ENCODE data around the gene HHIPL1.

HHIPL1 gene

DNA sequence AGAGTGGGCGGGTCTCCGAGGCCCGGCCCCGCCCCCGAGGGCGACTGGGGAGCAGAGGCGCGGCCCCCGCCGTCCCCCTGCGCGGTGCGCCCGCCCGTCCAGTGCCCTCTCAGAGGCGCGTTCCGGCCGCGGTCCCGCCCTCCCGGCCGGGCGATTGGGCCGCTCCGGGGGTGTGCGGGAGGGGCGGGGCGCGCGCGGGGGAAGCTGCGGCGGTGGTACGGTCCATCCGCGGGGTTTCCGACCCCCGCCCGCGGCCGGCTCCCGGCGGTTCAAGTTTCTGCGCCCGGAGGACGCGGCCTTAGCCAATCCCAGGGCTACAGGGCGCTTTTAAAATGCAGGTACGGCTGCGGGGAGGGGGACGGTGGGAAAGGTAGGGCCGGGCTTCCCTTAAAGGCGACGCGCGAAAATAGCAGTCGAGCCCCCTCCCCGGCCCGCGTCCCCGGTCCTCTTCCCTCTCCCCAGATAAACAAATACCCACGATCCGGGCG, 40.6 kb upstream of the HHIPL1 start:
- TF ChIP-seq, protein P1, sequence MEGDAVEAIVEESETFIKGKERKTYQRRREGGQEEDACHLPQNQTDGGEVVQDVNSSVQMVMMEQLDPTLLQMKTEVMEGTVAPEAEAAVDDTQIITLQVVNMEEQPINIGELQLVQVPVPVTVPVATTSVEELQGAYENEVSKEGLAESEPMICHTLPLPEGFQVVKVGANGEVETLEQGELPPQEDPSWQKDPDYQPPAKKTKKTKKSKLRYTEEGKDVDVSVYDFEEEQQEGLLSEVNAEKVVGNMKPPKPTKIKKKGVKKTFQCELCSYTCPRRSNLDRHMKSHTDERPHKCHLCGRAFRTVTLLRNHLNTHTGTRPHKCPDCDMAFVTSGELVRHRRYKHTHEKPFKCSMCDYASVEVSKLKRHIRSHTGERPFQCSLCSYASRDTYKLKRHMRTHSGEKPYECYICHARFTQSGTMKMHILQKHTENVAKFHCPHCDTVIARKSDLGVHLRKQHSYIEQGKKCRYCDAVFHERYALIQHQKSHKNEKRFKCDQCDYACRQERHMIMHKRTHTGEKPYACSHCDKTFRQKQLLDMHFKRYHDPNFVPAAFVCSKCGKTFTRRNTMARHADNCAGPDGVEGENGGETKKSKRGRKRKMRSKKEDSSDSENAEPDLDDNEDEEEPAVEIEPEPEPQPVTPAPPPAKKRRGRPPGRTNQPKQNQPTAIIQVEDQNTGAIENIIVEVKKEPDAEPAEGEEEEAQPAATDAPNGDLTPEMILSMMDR (IDR thresholded peaks at IDR 0.05; ENCODE audit: borderline replicate concordance, control extremely low read depth, extremely low read depth, insufficient read depth, missing control alignments): no peak
- in situ Hi-C loops (cut with MboI; ENCODE audit: low sequenced_read_pairs, unreplicated experiment): no loop called here
- peak; percentile 99 for DNase-seq (ENCODE audit: low spot score)

DNA sequence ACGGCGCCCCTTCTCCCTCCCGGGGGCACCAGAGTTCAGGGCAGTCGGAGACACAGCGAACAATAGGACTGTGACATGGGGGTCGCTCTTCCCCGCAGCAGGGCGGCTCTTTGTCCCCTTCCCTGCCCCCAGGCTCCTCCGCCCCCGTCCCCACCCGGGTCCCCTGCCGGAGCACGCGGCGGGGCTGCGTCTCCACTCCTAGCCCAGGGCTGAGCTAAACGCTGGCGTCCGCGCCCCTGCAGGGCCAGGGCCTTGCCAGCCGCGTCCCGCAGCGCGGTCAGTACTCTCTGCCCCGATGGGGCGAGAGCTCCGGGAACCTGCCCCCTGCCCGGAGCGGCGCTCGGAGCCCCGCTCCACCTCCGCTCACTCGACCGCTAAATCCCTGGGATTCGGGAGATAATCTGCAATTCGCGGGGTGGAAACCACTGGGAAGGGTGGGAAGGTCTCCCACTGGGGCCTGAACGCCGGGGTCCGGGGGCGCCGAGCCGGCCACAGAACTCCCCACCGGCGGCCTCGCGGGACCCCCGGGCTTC, 40.1 kb upstream of the HHIPL1 start:
- no peak for DNase-seq (ENCODE audit: low spot score)
- TF ChIP-seq, protein P1 (IDR thresholded peaks at IDR 0.05; ENCODE audit: borderline replicate concordance, control extremely low read depth, extremely low read depth, insufficient read depth, missing control alignments): no peak
- in situ Hi-C loops (cut with MboI; ENCODE audit: low sequenced_read_pairs, unreplicated experiment): no loop called here

DNA sequence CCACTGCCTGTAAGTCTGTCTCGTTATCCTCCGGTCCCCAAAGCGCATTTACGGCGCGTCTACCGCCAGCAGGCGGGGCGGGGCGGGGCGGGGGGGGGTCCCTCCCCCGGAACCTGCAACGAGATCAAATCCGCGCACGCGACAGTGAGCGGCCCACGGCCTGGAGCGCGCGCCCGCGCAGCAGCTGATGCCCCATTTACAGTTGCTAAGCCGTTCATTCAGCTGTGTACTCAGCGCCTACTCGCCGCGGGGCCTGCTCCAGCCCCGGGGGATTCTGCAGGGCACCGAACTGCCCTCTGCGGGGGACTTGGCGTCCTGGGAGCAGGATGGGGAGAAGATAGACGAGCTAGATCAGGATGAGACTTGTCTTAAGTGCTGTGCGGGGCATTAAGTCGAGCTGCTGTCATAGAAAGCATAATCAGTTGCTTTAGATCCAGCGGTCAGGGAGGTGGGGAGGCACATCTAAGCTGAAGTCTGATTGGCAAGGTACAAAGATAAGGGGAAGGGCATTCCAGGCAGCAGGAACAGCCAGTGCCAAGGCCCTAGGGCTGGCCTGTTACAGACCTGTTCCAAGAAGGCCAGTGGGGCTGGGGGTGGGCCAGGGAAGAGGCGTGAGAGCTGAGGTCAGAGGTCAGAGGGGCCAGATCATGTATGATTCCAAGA, 39.5 kb upstream of the HHIPL1 start:
- TF ChIP-seq, protein P1 (IDR thresholded peaks at IDR 0.05; ENCODE audit: borderline replicate concordance, control extremely low read depth, extremely low read depth, insufficient read depth, missing control alignments): no peak
- in situ Hi-C loops (cut with MboI; ENCODE audit: low sequenced_read_pairs, unreplicated experiment): no loop called here
- DNase-seq (ENCODE audit: low spot score): peak; percentile 82

DNA sequence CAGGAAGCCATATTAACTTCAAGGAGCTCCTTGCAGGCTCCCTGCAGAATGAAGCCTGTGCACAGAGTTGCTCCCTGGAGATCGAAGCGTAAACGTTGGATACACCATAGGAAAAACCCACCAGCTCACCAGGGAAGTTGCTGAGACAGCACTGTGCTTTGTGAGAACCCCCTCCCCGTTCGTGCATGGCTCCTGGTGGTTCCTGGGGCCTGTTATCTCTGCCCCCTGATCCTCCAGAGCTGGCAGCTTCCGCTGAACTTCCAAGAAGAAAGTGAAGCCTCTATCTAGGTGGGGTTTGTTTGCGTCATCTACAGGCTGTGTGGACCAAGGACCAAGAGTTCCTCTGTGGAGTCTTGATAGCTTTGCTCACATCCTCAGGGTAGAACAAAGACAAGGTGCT, 38.6 kb upstream of the HHIPL1 start:
- in situ Hi-C loops (cut with MboI; ENCODE audit: low sequenced_read_pairs, unreplicated experiment): no loop called here
- no peak for DNase-seq (ENCODE audit: low spot score)
- TF ChIP-seq, protein P1 (IDR thresholded peaks at IDR 0.05; ENCODE audit: borderline replicate concordance, control extremely low read depth, extremely low read depth, insufficient read depth, missing control alignments): no peak

DNA sequence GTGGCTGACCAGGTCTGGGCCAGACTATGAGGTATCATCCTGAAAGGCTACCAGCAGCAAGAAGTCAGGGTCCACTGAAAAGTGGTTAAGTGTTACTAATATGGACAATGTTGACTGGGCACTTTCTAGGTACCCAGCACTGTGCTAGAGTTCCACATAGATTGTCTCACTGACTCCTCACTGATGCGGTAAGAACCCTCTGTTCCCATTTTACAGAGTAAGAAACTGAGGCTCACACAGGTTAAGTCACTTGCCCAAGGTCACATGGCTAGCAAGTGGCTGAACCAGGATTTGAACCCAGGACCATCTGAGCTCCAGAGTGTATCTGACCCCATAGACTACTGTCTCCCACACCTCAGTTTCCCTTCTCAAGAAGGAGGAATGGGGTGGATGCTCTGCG, 36.3 kb upstream of the HHIPL1 start:
- in situ Hi-C loops (cut with MboI; ENCODE audit: low sequenced_read_pairs, unreplicated experiment): no loop called here

DNA sequence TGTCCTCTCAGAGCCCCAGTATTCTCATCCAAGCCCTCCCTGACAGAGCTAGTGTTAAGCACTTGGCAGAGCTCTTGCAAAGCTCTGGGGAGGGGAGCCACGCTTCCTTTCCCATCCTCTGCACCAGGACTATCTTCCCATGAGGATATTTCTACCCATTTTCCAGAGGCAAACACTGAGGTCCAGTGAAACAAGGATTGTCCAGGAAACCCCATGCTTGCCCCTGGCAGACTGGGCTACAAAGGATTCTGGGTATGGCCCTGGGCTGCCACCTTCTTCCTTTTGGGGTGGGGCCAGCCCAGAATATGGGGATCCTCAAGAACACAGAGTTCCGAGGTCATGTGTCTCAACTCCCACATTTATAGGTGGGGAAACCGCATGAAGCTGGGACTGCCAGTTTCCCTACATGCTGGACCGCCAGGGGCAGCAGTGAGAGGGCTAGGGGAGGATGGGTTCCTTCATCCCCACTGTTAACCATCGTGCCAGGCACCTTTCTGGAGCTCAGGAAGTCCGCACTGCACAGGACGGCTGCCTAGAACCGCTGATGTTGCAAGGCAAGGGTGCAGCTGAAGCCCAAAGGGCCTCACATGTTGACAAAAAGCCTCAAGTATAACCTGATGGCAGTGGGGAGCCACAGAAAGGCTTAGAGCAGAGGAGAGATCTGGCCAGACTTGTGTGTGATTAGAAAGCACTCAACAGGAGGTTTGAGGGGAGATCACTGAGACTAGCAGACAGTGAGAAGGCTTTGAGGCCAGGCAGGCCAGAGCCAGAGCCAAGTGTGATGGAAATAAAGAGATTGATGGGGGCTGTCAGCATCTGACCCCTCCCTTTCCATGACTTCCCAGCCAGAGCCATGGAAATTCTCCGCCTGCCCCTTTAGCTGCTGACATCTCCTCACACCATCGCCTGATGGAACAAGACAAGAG, 35.4 kb upstream of the HHIPL1 start:
- no peak for DNase-seq (ENCODE audit: low spot score)
- in situ Hi-C loops (cut with MboI; ENCODE audit: low sequenced_read_pairs, unreplicated experiment): no loop called here
- TF ChIP-seq, protein P1 (IDR thresholded peaks at IDR 0.05; ENCODE audit: borderline replicate concordance, control extremely low read depth, extremely low read depth, insufficient read depth, missing control alignments): no peak

More for the DNA sequence above, 36.3 kb upstream of the HHIPL1 start:
- TF ChIP-seq, protein P1 (IDR thresholded peaks at IDR 0.05; ENCODE audit: borderline replicate concordance, control extremely low read depth, extremely low read depth, insufficient read depth, missing control alignments): no peak
- DNase-seq (ENCODE audit: low spot score): no peak

All from GM13976 (cell line).